Nephron (organoid): ENCODE measurements around the gene TMEM123.
A peak's percentile ranks its signal among the peaks of the same experiment; 100 is the strongest.

Source experiments
- H3K27ac Mint-ChIP-seq, 3 experiments: 2 replicates each; pipeline ENCODE4 v1.8.0; 2020; ENCODE audit warnings: mixed read lengths in 3 of 3, mild to moderate bottlenecking in 2 of 3, moderate library complexity in 1 of 3
- H3K27me3 Mint-ChIP-seq: 2 replicates; pipeline ENCODE4 v1.8.0; 2021; ENCODE audit warnings: low read depth, mild to moderate bottlenecking, moderate library complexity, mixed read lengths
- H3K36me3 Mint-ChIP-seq: 2 replicates; pipeline ENCODE4 v1.8.0; 2020; ENCODE audit warnings: low read depth, mixed read lengths
- H3K4me1 Mint-ChIP-seq: 2 replicates; pipeline ENCODE4 v1.8.0; 2020; ENCODE audit warnings: mixed read lengths
- H3K4me3 Mint-ChIP-seq, 3 experiments: 2 replicates each; pipeline ENCODE4 v1.8.0; 2020; ENCODE audit warnings: mild to moderate bottlenecking in 3 of 3, mixed read lengths in 3 of 3, moderate library complexity in 2 of 3
- H3K9me3 Mint-ChIP-seq: 2 replicates; pipeline ENCODE4 v1.8.0; 2020; ENCODE audit warnings: mixed read lengths
- TF ChIP-seq, protein P1 (sequence below), 3 experiments: fragments of 200-600 bp; sonication (generic); IDR thresholded peaks; one replicate each; pipeline ENCODE4 v1.5.0; 2021; ENCODE audit warnings: antibody characterized with exemption in 3 of 3; ENCODE audit not compliant: unreplicated experiment in 3 of 3

The TMEM123 gene

DNA sequence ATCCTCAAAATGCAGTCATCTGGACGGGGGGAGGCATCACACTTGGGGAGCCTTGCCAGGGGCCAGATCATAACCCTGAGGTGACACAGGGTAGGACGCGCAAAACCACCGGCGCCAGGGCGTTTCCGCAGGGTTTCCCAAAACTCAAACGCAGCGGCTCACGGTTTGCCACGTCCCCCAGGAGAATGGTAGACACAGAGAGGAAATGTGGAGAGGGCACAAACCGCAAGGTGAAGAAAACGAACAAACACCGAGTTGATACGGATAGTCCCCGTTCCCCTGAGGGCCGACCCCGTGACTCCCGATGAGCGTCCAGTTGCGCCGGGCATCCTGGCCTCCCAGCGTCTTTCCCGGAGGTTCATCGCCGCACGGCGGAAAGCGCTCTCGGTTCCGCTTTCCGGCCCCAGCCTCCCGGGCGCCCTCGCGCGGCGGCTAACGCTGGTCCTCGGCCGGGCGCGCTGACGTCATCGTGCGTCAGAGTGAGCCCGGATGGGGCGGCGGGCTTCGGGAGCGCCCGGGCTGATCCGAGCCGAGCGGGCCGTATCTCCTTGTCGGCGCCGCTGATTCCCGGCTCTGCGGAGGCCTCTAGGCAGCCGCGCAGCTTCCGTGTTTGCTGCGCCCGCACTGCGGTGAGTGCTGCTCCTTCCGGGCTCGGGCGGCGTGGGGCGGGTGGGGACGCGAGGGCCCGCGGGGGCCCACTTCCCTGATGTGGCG is 105.7 kb downstream of the TMEM123 start, which contains the start of gene BIRC2:
Gene BIRC2 (plus strand): TSS at position 467 of the 714 bp plus-strand sequence. CDS start 2,641 bp downstream, outside the sequence.
- Mint-ChIP-seq H3K36me3 (peaks cover 22% of the 10 kb centered on the region), H3K9me3 (no peaks in the 10 kb centered on the region), H3K27ac (peak within 1 kb of the TSS; percentile 99 to 100 (median 99)), H3K27me3 (no peaks in the 10 kb centered on the region), H3K4me3 (peak within 1 kb of the TSS; percentile 91 to 98 (median 96)), H3K4me1 (peaks cover 30% of the 10 kb centered on the region)
- TF ChIP-seq, protein P1, sequence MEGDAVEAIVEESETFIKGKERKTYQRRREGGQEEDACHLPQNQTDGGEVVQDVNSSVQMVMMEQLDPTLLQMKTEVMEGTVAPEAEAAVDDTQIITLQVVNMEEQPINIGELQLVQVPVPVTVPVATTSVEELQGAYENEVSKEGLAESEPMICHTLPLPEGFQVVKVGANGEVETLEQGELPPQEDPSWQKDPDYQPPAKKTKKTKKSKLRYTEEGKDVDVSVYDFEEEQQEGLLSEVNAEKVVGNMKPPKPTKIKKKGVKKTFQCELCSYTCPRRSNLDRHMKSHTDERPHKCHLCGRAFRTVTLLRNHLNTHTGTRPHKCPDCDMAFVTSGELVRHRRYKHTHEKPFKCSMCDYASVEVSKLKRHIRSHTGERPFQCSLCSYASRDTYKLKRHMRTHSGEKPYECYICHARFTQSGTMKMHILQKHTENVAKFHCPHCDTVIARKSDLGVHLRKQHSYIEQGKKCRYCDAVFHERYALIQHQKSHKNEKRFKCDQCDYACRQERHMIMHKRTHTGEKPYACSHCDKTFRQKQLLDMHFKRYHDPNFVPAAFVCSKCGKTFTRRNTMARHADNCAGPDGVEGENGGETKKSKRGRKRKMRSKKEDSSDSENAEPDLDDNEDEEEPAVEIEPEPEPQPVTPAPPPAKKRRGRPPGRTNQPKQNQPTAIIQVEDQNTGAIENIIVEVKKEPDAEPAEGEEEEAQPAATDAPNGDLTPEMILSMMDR (IDR thresholded peaks at IDR 0.05; ENCODE audit: unreplicated experiment in 3 of 3): peak; percentile 66 to 80 (median 72)

GRCh38 chr11:102346456-102346747 is 106.2 kb downstream of the TMEM123 start:
- H3K9me3 Mint-ChIP-seq: no peaks in the 10 kb centered on the region
- H3K36me3 Mint-ChIP-seq: peaks cover 17% of the 10 kb centered on the region
- TF ChIP-seq, protein P1 (IDR thresholded peaks at IDR 0.05; ENCODE audit: unreplicated experiment in 3 of 3): no peak
- H3K4me1 Mint-ChIP-seq: peaks cover 30% of the 10 kb centered on the region
- peak overlapping the region; percentile 99 to 100 (median 99) for H3K27ac Mint-ChIP-seq
- no peaks in the 10 kb centered on the region for H3K27me3 Mint-ChIP-seq
- peak overlapping the region; percentile 91 to 98 (median 96) for H3K4me3 Mint-ChIP-seq
